Measurements from ENCODE around the gene PCDHGA10.

DNA sequence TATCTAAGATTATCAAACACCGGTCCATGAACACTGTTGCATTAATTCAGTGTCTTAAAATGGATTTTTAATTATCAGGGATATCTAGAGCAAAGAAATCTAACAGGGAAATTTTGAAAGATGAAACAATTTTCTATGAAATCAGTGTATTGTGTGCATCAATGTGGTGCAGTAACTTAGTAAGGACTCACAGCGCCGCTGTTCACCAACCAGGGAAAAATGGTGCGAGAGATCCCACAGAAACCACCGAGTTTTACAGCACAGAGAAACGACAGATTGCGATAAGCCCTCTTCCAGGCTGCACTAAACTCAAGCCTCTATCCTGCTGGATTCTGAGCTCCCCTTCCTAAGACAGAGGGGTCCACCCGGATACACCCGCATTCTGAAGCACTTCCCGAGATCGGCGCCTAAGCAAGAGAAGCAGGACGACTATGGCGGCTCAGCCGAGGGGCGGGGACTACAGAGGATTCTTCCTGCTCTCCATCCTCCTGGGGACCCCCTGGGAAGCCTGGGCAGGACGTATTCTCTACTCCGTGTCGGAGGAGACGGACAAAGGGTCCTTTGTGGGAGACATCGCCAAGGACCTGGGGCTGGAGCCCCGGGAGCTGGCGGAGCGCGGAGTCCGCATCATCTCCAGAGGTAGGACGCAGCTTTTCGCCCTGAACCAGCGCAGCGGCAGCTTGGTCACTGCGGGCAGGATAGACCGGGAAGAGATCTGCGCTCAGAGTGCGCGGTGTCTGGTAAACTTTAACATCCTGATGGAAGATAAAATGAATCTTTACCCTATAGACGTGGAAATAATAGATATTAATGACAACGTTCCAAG, 30.1 kb upstream of the PCDHGA10 start, which contains the start of gene PCDHGA7:
- TF ChIP-seq, protein P1, sequence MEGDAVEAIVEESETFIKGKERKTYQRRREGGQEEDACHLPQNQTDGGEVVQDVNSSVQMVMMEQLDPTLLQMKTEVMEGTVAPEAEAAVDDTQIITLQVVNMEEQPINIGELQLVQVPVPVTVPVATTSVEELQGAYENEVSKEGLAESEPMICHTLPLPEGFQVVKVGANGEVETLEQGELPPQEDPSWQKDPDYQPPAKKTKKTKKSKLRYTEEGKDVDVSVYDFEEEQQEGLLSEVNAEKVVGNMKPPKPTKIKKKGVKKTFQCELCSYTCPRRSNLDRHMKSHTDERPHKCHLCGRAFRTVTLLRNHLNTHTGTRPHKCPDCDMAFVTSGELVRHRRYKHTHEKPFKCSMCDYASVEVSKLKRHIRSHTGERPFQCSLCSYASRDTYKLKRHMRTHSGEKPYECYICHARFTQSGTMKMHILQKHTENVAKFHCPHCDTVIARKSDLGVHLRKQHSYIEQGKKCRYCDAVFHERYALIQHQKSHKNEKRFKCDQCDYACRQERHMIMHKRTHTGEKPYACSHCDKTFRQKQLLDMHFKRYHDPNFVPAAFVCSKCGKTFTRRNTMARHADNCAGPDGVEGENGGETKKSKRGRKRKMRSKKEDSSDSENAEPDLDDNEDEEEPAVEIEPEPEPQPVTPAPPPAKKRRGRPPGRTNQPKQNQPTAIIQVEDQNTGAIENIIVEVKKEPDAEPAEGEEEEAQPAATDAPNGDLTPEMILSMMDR (conservative IDR thresholded peaks at IDR 0.05; ENCODE audit: low read length) = no peak
- TF ChIP-seq EZH2phosphoT487 (IDR thresholded peaks at IDR 0.05; ENCODE audit: borderline replicate concordance) = no peak
